Measurements from ENCODE around the gene PML.

DNA sequence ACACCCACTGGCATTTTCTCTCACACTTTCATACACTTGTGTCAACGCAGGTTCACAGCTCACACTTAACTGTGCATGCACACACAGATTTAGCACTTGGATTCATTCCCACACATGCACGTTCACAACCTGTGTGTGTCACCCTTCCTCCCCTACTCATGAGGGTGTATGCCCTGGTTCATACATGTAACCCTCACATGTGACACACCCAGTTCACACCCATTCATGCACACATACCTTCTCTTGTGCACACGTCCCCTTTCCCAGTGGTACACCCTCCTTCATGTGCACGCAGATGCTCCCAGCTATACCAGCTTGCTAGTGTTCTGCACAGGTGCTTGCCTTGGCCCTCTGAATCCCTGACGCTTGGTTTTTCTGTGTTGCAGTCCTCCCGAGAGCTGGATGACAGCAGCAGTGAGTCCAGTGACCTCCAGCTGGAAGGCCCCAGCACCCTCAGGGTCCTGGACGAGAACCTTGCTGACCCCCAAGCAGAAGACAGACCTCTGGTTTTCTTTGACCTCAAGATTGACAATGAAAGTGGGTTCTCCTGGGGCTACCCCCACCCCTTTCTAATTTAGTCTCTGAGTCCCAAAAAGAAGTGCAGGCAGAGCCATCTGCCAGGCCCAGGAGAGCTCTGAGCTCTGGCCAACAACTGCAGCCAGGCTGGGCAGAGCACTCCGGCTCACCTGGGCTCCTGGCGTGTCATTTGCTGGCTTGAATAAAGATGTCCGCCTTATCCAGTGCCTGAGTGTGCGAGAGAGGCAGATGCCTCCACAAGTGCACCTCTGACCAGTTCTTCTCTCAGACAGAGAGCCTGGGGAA is 48.3 kb downstream of the PML start:
- TF ChIP-seq POLR2AphosphoS5 (IDR thresholded peaks at IDR 0.05) (no peak), POLR2A (IDR thresholded peaks at IDR 0.05) (no peak), EP300 (IDR thresholded peaks at IDR 0.05) (no peak)
- TF ChIP-seq, protein P1, sequence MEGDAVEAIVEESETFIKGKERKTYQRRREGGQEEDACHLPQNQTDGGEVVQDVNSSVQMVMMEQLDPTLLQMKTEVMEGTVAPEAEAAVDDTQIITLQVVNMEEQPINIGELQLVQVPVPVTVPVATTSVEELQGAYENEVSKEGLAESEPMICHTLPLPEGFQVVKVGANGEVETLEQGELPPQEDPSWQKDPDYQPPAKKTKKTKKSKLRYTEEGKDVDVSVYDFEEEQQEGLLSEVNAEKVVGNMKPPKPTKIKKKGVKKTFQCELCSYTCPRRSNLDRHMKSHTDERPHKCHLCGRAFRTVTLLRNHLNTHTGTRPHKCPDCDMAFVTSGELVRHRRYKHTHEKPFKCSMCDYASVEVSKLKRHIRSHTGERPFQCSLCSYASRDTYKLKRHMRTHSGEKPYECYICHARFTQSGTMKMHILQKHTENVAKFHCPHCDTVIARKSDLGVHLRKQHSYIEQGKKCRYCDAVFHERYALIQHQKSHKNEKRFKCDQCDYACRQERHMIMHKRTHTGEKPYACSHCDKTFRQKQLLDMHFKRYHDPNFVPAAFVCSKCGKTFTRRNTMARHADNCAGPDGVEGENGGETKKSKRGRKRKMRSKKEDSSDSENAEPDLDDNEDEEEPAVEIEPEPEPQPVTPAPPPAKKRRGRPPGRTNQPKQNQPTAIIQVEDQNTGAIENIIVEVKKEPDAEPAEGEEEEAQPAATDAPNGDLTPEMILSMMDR (IDR thresholded peaks at IDR 0.05) = no peak

Measured in stomach (tissue), 4 donors.